Right ventricle myocardium inferior (tissue), 1 donor: ENCODE data around the gene GPR108. TPM values are rescaled to one million over a fixed set of nuclear protein-coding genes. Genes with fewer than 3 reads are reported as not detected.

Source experiments
- ATAC-seq: fragments of 200-7000 bp; cut with Tn5 transposase; one replicate; pipeline ENCODE4 v1.9.1; 2020; ENCODE audit warnings: mild to moderate bottlenecking, moderate library complexity
- DNase-seq: peaks from one replicate; pipeline ENCODE4 v3.0.0; 2021; ENCODE audit errors: missing footprints
- intact Hi-C: fragments of 100-400 bp; cut with DNase I; formaldehyde crosslinking; loops from one replicate; pipeline ENCODE4 v1.11.0; 2022
- total RNA-seq: library from RNA; stranded (reverse); fragmentation: NEBNext Ultra II Directional; extraction: Animal tissue kit (Norgen Biotek cat#: 25700); gene quantifications from one replicate; pipeline ENCODE4 v1.2.1, GENCODE V29; 2021
- donor health status: DM: no; HTN: yes; CAD: no; lungs with severe emphysema.

The GPR108 gene
- total RNA-seq, 1 donor from 2014 or later = 23.9 TPM

GRCh38 chr19:6725513-6726231, 11.7 kb downstream of the GPR108 start:
- ATAC-seq = no peak
- DNase-seq = peak; percentile 26
- intact Hi-C loops = no loop called here

GRCh38 chr19:6724631-6725492, 12.5 kb downstream of the GPR108 start:
- peak; percentile 18 for DNase-seq
- intact Hi-C loops = no loop called here
- ATAC-seq = no peak

GRCh38 chr19:6723738-6724137, 13.6 kb downstream of the GPR108 start:
- ATAC-seq = no peak
- intact Hi-C loops = no loop called here
- DNase-seq = peak; percentile 41

- DNase-seq (peak; percentile 78), ATAC-seq (peak; percentile 38)
- intact Hi-C loops = no loop called here
Observed at GRCh38 chr19:6723108-6723618, 14.2 kb downstream of the GPR108 start.

GRCh38 chr19:6721773-6722172, 15.6 kb downstream of the GPR108 start:
- DNase-seq = peak; percentile 21
- intact Hi-C loops = no loop called here
- ATAC-seq = no peak

GRCh38 chr19:6721138-6721474, 16.3 kb downstream of the GPR108 start:
- intact Hi-C loops = no loop called here
- no peak for ATAC-seq
- no peak for DNase-seq

- ATAC-seq (peak; percentile 90), DNase-seq (peak; percentile 80)
- intact Hi-C loops = no loop called here
Observed at GRCh38 chr19:6720369-6721137, 16.8 kb downstream of the GPR108 start, which contains the start of gene C3. C3 (minus strand) TSS chr19:6720650; CDS start chr19:6720589, 61 bp downstream.

- intact Hi-C loops = no loop called here
- no peak for ATAC-seq
- DNase-seq = no peak
Observed at GRCh38 chr19:6719992-6720368, 17.4 kb downstream of the GPR108 start.

GRCh38 chr19:6719540-6719861, 17.9 kb downstream of the GPR108 start:
- ATAC-seq = no peak
- intact Hi-C loops = no loop called here
- no peak for DNase-seq

- intact Hi-C loops = no loop called here
- peak; percentile 58 for DNase-seq
- peak; percentile 14 for ATAC-seq
Observed at GRCh38 chr19:6718741-6719539, 18.4 kb downstream of the GPR108 start.

- intact Hi-C loops = no loop called here
- peak; percentile 59 for DNase-seq
- ATAC-seq = no peak
Observed at GRCh38 chr19:6718111-6718740, 19.2 kb downstream of the GPR108 start.

- intact Hi-C loops = no loop called here
- ATAC-seq = no peak
- DNase-seq = peak; percentile 6
Observed at GRCh38 chr19:6717441-6717971, 19.9 kb downstream of the GPR108 start.

- intact Hi-C loops = no loop called here
- ATAC-seq (no peak), DNase-seq (peak; percentile 28)
Observed at GRCh38 chr19:6717036-6717435, 20.3 kb downstream of the GPR108 start.

GRCh38 chr19:6716610-6716970, 20.8 kb downstream of the GPR108 start:
- DNase-seq (no peak), ATAC-seq (no peak)
- intact Hi-C loops = no loop called here

- intact Hi-C loops = no loop called here
- ATAC-seq (no peak), DNase-seq (peak; percentile 11)
Observed at GRCh38 chr19:6714749-6715555, 22.4 kb downstream of the GPR108 start.

- DNase-seq = peak; percentile 45
- intact Hi-C loops = no loop called here
- ATAC-seq = no peak
Observed at GRCh38 chr19:6713773-6714692, 23.3 kb downstream of the GPR108 start.
